Esophagus muscularis mucosa (tissue), 4 donors: ENCODE data around the gene NALCN. TPM values are rescaled to one million over a fixed set of nuclear protein-coding genes. Genes with fewer than 3 reads are reported as not detected.

ENCODE experiments used
- DNase-seq: peaks from one replicate; pipeline ENCODE4 v3.0.0-alpha.2; 2017; ENCODE audit errors: extremely low spot score
- H3K27ac ChIP-seq, 4 donors: fragments of 200-600 bp; sonication (generic); replicated peaks in 1 of 4; 1 replicate in 3 of 4; 2 replicates in 1 of 4; pipeline ENCODE4 v1.5.1; 2016 to 2019; ENCODE audit warnings: mild to moderate bottlenecking in 1 of 4
- H3K27me3 ChIP-seq, 4 donors: fragments of 200-600 bp; sonication (generic); one replicate each; pipeline versions ENCODE4 v1.5.1 to v1.6.0; 2016 to 2019
- H3K36me3 ChIP-seq, 4 donors: fragments of 200-600 bp; sonication (generic); one replicate each; pipeline ENCODE4 v1.5.1; 2016 to 2019
- H3K4me1 ChIP-seq, 4 donors: fragments of 200-600 bp; sonication (generic); one replicate each; pipeline ENCODE4 v1.5.1; 2016 to 2019
- H3K4me3 ChIP-seq, 4 donors: fragments of 200-600 bp; sonication (generic); 1 replicate in 2 of 4; 2 replicates in 2 of 4; pipeline ENCODE4 v1.5.1; 2016 to 2019; ENCODE audit warnings: mild to moderate bottlenecking in 4 of 4, moderate library complexity in 1 of 4
- H3K9me3 ChIP-seq, 4 donors: fragments of 200-600 bp; sonication (generic); 1 replicate in 3 of 4; 2 replicates in 1 of 4; pipeline ENCODE4 v1.5.1; 2016 to 2019
- CTCF ChIP-seq, 3 experiments: fragments of 200-600 bp in 2 of 3; fragments of 450-650 bp in 1 of 3; sonication (generic) in 2 of 3; IDR thresholded peaks; one replicate each; pipeline ENCODE4 v1.5.1; 2017 to 2019; ENCODE audit warnings: antibody characterized with exemption in 3 of 3, mild to moderate bottlenecking in 2 of 3, moderate library complexity in 1 of 3
- EP300 ChIP-seq: sonication (generic); formaldehyde crosslinking; IDR thresholded peaks from one replicate; pipeline ENCODE4 v1.6.1; 2017; ENCODE audit warnings: antibody characterized with exemption
- POLR2A ChIP-seq: fragments of 450-650 bp; IDR thresholded peaks from one replicate; pipeline ENCODE4 v1.6.1; 2017; ENCODE audit warnings: antibody characterized with exemption, moderate library complexity, mild to moderate bottlenecking, low read depth
- POLR2AphosphoS5 ChIP-seq, 2 donors: sonication (generic); formaldehyde crosslinking; IDR thresholded peaks; one replicate each; pipeline ENCODE4 v1.6.1; 2017; ENCODE audit warnings: antibody characterized with exemption in 2 of 2
- WGBS: methylation state at CpG from one replicate; pipeline ENCODE4 v1.1.5; 2018; 5-methylcytosine and 5-hydroxymethylcytosine counted together
- intact Hi-C: fragments of 100-400 bp; cut with DNase I; formaldehyde crosslinking; loops from one replicate; pipeline ENCODE4 v1.15.1; 2023
- total RNA-seq, 4 donors: library from RNA; depleted of rRNA; stranded (reverse); fragments of >200 nt; gene quantifications; one replicate each; pipeline versions ENCODE4 v1.1.0 to v1.2.1, GENCODE V29; 2016

The NALCN gene
- total RNA-seq, 4 donors from 2014 or later: 0.42 to 0.83 (median 0.54) TPM

GRCh38 chr13:101308247-101309013 is 107.9 kb downstream of the NALCN start:
- no peaks in the 10 kb centered on the region for H3K4me1 ChIP-seq
- intact Hi-C loops: no loop called here
- no peak overlapping the region for H3K27ac ChIP-seq
- H3K36me3 ChIP-seq: no peaks in the 10 kb centered on the region
- no peaks in the 10 kb centered on the region for H3K9me3 ChIP-seq
- TF ChIP-seq CTCF (IDR thresholded peaks at IDR 0.05) (no peak), EP300 (no peak), POLR2AphosphoS5 (IDR thresholded peaks at IDR 0.05) (no peak), POLR2A (no peak)
- DNase-seq: no peak
- no peaks in the 10 kb centered on the region for H3K27me3 ChIP-seq
- H3K4me3 ChIP-seq: no peak overlapping the region
- 76% methylated on average over 4 of the region's 4 CpGs for WGBS

DNA sequence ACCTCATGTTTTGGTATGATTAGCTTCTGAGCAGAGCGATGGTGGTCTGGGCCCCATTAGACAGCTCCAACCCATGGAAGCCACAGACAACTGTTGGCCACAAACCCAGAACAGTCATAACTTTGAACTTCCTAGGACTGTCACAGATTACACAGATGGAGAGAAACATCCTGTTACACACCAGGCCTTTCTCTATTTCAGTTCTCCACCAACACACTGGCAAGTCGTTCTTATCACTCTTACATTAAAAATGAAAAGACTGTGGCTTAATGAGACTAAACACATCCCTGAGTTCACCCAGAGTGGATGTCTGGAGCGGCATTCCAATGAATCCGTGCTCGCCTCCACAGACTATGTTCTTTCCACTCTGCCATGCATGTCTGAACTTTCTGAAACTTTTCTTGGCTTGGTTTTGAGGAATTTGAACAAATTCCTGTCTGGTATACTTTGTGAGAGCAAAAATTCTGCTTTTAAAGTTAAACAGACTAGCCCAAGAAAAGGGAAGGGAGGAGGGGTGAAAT is 109.1 kb downstream of the NALCN start:
- 51% methylated on average over 5 of the region's 5 CpGs for WGBS
- Histone ChIP-seq H3K36me3 (no peaks in the 10 kb centered on the region), H3K27ac (no peak overlapping the region), H3K9me3 (no peaks in the 10 kb centered on the region), H3K27me3 (no peaks in the 10 kb centered on the region), H3K4me1 (no peaks in the 10 kb centered on the region), H3K4me3 (no peak overlapping the region)
- no peak for TF ChIP-seq EP300
- TF ChIP-seq CTCF (IDR thresholded peaks at IDR 0.05): no peak
- TF ChIP-seq POLR2AphosphoS5 (IDR thresholded peaks at IDR 0.05): no peak
- TF ChIP-seq POLR2A: no peak
- no peak for DNase-seq
- intact Hi-C loops: no loop called here

GRCh38 chr13:101306773-101307172 is 109.5 kb downstream of the NALCN start:
- no peak for DNase-seq
- H3K27ac ChIP-seq: no peak overlapping the region
- no peaks in the 10 kb centered on the region for H3K9me3 ChIP-seq
- no peaks in the 10 kb centered on the region for H3K27me3 ChIP-seq
- intact Hi-C loops: no loop called here
- no peaks in the 10 kb centered on the region for H3K4me1 ChIP-seq
- no peak for TF ChIP-seq POLR2A
- no peak for TF ChIP-seq EP300
- TF ChIP-seq POLR2AphosphoS5 (IDR thresholded peaks at IDR 0.05): no peak
- TF ChIP-seq CTCF (IDR thresholded peaks at IDR 0.05): no peak
- WGBS: 73% methylated on average over 3 of the region's 3 CpGs
- H3K36me3 ChIP-seq: no peaks in the 10 kb centered on the region
- no peak overlapping the region for H3K4me3 ChIP-seq

DNA sequence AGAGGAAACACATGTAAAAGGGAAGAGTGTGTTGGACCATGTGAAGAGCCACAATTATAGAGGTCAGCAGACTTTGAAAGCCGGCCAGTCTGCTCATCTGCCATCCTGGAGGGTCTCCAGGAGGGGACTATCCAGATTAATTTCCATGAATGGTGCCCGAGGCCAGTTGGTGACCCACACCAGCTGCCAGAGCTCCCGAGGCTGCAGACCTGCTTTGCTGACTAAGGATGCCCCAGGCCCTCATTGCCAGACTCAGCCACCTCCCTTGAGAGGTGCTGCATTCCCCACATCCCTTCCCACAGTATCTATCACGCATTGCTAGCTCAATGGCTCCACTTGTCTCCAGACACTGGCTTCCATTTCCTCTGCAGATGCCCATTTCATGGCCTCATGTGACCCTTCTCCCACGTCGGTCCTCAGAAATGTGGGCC is 110.3 kb downstream of the NALCN start:
- Histone ChIP-seq H3K27ac (no peak overlapping the region), H3K4me3 (no peak overlapping the region), H3K36me3 (no peaks in the 10 kb centered on the region), H3K4me1 (no peaks in the 10 kb centered on the region), H3K9me3 (no peaks in the 10 kb centered on the region), H3K27me3 (no peaks in the 10 kb centered on the region)
- TF ChIP-seq CTCF (IDR thresholded peaks at IDR 0.05): no peak
- TF ChIP-seq EP300: no peak
- TF ChIP-seq POLR2A: no peak
- TF ChIP-seq POLR2AphosphoS5 (IDR thresholded peaks at IDR 0.05): no peak
- no peak for DNase-seq
- WGBS: 88% methylated on average over 6 of the region's 6 CpGs
- intact Hi-C loops: no loop called here
